CD4-positive, alpha-beta T cell treated with Interferon alpha-2 for 1 hour (primary cell): ENCODE data around the gene ABHD17C.

Source experiments
- DNase-seq, 2 donors: peaks; one replicate each; pipeline ENCODE4 v3.0.0-alpha.2; 2020 to 2022

The ABHD17C gene

DNA sequence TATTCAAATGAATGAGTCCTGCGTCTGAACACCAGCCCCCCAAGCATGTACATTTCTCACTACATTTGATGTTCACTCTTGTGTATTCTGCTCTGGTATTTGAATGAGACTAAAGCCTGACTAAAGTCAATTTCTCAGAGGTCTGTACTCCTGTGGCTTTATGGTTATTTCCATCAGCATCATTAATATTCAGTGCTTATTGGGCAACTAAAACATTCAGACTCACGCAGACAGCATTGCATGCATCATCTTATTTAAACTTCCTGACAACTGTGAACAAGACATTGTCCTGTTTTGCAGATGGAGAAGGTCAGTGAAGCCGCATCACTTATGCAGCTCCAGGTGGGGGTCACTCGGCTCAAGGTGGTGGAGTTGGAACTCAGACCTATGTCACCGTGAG lies 95.1 kb downstream of the ABHD17C start:
- DNase-seq, result no peak

DNA sequence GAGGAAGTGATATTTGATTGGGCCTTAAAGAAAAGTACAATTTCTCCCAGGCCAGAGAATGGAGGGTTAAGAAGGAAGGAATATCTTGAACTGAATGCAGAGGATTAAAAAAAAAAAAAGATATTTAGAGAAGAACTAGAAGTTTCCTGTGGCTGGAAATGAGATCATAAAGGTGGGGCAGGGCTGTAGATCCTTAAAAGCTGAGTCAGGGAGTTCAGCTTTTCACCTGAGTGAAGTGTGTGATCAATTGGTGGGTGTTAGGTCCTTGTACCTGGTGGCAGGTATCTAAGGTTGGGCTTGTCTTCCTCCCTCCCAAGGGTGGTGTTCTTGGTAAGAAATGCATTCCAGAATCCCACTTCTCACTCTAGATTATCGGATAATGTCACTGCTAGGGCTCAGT lies 95.9 kb downstream of the ABHD17C start:
- no peak for DNase-seq

DNA sequence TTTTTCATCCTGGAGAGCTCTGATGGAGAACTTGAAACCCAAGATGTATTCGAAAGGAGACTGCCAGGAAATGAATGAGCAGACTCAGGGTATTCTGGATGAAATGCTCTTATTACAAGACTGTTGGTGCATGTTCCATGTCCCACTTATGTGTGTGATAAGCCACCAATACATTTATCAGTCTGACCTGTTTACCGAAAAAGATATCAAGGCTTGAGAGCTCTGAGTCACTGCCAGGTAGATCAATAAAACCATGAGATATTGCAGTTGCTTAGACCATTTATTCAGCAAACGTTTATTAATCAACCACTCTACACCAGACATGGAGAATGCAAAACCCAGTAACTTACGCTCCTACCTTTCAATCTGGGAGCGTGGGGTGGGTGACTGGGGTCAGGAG lies 101.3 kb downstream of the ABHD17C start:
- no peak for DNase-seq

DNA sequence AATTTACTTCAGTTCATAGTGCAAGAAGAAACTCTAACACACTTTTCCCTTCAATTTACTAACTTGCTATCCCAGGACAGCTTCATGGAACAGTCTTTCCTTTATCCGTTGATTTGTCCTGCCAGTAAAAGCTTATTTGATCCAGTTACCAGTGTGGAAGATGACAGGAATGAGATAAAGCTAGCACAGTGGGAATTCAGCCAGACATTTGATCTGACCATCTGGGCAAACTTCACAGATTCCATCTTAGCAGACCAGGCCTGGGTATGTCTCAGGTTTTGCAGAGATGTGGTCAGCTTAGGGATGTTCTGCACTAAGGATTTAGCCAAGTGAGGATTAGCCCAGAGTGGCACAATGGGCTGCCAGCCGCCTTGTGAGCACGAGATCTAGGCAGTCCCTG lies 103.8 kb downstream of the ABHD17C start:
- DNase-seq, result no peak

DNA sequence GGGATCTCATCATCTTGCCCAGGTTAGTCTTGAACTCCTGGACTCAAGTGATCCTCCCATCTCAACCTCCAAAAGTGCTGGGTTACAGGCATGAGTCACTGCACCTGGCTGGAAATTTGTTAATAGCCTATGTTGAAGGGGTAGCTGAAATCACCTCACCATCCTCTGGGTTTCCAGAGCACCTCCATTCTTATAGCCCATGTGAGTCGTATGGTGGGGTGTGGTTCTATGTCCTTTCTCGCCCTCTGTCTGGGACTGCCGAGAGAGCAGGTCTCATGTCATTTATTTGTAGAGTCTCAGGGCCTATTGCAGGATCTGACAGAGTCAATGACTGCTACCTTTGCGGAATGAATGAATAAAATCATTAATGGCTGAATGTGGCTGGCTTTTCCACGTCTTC lies 105.0 kb downstream of the ABHD17C start:
- no peak for DNase-seq

DNA sequence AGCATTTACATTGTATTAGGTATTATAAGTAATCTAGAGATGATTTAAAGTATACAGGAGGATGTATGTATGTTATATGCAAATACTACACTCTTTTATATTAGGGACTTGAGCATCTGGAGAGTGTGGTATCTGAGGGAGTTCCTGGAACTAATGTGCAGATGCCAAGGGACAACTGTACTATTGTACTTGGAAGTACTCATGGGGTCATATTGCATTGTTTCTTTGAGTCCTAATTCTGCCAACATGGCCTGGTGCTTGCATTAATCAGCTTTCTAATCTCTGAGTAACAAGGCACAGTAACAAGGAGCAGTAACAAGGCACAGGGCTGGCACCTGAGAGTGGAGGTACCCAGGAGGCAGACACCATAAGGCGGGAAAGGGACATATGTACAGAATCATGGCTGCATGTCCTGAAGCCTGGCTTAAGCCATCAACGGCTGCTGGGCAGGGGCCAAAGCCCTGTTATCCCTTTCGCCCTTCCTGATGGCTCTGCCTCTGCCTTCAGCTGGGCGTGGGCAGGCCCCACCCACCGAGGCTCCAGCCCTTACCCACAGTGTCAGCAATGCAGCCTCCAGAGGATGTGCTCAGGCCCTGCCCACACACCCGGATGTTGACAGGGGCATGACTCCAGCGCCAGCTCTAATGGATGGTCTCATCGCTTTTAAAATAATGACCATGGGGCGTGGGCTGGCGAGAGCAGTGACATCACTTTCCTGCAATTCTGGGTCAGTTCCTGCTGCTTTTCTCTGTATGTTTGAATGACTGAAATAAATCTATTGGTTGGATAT lies 107.0 kb downstream of the ABHD17C start:
- DNase-seq, result no peak

DNA sequence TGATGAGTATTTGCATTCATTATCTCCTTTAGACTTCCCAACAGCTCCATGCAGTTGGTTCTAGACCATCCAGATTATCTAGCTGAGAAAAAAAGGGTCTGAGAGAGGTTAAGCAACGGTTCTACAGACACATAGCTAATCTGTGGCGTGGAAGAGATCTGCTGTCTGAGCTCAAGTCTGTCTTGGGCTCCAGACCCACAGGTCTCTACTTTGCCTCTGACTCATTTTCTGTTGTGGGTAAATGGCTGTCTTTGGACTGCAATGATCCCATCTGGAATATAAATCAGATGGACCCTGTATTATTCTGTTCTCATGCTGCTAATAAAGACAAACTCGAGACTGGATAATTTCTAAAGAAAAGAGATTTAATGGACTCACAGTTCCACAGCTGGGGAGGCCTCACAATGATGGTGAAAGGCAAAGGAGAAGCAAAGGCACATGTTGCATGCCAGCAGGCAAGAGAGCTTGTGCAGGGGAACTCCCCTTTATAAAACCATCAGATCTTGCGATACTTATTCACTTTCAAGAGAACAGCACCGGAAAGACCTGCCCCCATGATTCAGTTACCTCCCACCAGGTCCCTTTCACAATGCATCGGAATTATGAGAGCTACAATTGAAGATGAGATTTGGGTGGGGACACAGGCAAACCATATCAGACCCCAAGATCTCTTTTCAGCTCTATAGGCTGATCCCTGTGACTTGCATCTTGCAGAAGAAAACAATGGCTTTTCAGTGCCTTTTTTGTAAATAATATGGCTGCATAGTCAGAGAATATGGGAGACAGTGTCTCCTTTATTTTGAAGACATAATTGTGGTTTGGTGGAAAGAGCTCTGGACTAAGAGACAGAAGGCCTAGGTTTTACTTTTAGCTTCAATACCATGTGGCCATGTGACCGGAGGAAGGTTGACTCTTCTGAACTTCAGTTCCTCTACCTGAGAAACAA lies 108.7 kb downstream of the ABHD17C start:
- peak in 1 of 2 donors; percentile 5 for DNase-seq

DNA sequence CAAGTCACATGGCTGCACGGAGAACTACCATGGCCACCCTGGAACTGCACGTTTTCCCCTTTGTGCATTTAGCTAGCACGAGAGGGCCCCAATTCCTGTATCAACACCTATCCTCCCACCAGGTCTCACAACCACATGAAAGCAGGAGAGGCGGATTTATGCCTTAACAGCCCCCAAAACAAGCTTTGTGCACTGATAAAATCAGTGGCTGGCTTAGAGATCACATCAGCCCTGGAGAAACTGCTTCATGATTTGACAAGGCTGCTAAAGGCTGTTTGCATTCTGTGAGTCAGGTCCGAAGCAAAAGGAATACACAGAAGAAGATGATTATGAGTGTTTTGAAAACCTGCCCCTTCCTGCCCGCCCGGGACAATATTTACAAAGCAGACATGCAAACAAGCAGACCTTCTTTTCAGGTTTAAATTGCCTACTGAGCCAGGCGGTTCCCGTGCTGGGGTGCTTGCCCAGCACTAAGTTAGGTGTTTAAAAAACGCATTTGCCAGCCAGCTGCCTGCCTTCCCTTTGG lies 109.9 kb downstream of the ABHD17C start:
- DNase-seq, result no peak
